Upper lobe of right lung (tissue), 1 donor: ENCODE measurements around the gene HTR3C. TPM values are rescaled to one million over a fixed set of nuclear protein-coding genes. Genes with fewer than 3 reads are reported as not detected.
"Not testable (repeated sequence)": the region's sequence is repeated elsewhere in the genome, so short reads cannot be mapped to it uniquely, and the experiment has no call there.

Experiments
- ATAC-seq: fragments of 200-7000 bp; cut with Tn5 transposase; one replicate; pipeline ENCODE4 v1.9.1; 2020; ENCODE audit warnings: mild to moderate bottlenecking, moderate library complexity
- DNase-seq: peaks from one replicate; pipeline ENCODE4 v3.0.0-alpha.2; 2020
- H3K27ac ChIP-seq: fragments of 200-600 bp; one replicate; pipeline ENCODE4 v1.8.0; 2022
- H3K27me3 ChIP-seq: fragments of 200-600 bp; one replicate; pipeline ENCODE4 v1.8.0; 2022; ENCODE audit warnings: mild to moderate bottlenecking
- H3K36me3 ChIP-seq: fragments of 200-600 bp; one replicate; pipeline ENCODE4 v1.8.0; 2022
- H3K4me1 ChIP-seq: fragments of 200-600 bp; one replicate; pipeline ENCODE4 v1.8.0; 2022
- H3K4me3 ChIP-seq: fragments of 200-600 bp; one replicate; pipeline ENCODE4 v1.8.0; 2022; ENCODE audit warnings: mild to moderate bottlenecking
- H3K9me3 ChIP-seq: fragments of 200-600 bp; one replicate; pipeline ENCODE4 v1.8.0; 2022
- intact Hi-C: fragments of 100-400 bp; cut with DNase I; formaldehyde crosslinking; loops from one replicate; pipeline ENCODE4 v1.11.0; 2022
- total RNA-seq: library from RNA; stranded (reverse); fragmentation: NEBNext Ultra II Directional; extraction: Animal tissue kit (Norgen Biotek cat#: 25700); gene quantifications from one replicate; pipeline ENCODE4 v1.2.1, GENCODE V29; 2021
- TF ChIP-seq, protein P1 (sequence below): fragments of 200-600 bp; IDR thresholded peaks from one replicate; pipeline ENCODE4 v1.8.0; 2022; ENCODE audit warnings: antibody characterized with exemption
- donor health status: DM: no; HTN: yes; CAD: no; lungs with severe emphysema.

Gene HTR3C
- total RNA-seq, 1 donor from 2014 or later = not detected

DNA sequence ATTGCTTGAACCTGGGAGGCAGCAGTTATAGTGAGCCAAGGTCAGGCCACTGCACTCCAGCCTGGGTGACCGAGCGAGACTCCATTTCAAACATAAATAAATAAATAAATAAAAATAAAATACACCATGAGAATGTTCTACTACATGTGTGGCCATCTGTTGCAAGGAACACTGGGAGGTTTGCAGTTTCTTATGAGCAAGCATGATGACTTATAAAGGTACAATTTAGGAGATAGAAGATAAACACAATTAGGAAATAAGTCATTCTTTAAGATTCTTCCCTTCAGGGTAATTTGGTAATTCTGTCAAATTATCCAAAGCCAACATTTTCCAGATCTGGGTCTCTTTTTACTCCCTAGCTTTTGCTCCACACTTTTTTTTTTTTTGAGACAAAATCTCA, 13.4 kb downstream of the HTR3C start:
- Histone ChIP-seq H3K4me3 (no peak overlapping the region), H3K9me3 (no peaks in the 10 kb centered on the region), H3K36me3 (no peaks in the 10 kb centered on the region), H3K27me3 (no peaks in the 10 kb centered on the region), H3K27ac (no peak overlapping the region), H3K4me1 (no peaks in the 10 kb centered on the region)
- TF ChIP-seq, protein P1, sequence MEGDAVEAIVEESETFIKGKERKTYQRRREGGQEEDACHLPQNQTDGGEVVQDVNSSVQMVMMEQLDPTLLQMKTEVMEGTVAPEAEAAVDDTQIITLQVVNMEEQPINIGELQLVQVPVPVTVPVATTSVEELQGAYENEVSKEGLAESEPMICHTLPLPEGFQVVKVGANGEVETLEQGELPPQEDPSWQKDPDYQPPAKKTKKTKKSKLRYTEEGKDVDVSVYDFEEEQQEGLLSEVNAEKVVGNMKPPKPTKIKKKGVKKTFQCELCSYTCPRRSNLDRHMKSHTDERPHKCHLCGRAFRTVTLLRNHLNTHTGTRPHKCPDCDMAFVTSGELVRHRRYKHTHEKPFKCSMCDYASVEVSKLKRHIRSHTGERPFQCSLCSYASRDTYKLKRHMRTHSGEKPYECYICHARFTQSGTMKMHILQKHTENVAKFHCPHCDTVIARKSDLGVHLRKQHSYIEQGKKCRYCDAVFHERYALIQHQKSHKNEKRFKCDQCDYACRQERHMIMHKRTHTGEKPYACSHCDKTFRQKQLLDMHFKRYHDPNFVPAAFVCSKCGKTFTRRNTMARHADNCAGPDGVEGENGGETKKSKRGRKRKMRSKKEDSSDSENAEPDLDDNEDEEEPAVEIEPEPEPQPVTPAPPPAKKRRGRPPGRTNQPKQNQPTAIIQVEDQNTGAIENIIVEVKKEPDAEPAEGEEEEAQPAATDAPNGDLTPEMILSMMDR = no peak
- ATAC-seq = no peak
- DNase-seq = no peak
- intact Hi-C loops = no loop called here

DNA sequence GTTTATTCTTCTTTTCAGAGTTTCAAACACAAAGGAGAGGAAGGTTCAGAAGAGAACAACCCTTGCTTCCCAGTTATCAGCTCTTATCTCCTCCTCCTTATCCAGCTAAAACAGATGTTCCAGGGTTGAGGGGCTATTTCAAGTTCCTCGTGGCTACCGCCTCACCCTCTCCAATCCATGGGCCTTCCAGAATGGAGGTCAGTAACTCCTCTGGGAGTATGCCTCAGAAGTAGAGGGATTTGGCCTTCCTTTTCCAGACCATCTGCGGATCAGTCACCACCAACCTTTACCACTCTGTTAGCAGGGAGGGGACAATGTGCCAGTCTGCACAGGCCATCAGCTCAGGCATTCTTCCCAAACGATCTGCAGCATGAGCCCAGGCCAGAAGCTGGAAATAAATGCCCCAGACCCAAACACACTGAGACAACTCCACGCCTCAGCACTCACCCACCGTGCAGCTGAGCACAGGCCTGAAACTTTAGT, 14.8 kb downstream of the HTR3C start:
- no peaks in the 10 kb centered on the region for H3K4me1 ChIP-seq
- H3K9me3 ChIP-seq = no peaks in the 10 kb centered on the region
- no peak overlapping the region for H3K4me3 ChIP-seq
- TF ChIP-seq, protein P1 = no peak
- ATAC-seq (no peak), DNase-seq (no peak)
- H3K27ac ChIP-seq = no peak overlapping the region
- intact Hi-C loops = no loop called here
- H3K27me3 ChIP-seq = no peaks in the 10 kb centered on the region
- no peaks in the 10 kb centered on the region for H3K36me3 ChIP-seq

DNA sequence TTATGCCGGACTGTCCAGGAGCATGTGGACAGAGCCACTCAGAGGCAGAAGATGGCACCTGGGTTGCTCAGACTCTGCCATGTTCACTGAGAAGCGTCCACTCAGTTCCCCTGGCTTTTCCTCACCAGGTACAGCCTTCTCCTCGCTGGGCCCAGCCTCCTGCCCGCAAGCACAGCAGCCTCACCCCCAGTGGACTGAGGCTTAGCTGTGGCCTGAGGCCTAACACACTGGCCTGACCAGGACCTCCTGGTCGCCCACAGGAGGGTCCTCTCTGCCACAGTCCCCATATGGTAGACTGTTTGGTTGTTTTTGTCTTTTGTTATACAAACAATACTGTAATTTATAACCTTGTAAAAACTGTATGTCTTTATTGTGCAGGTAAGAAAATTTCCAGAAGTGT, 15.5 kb downstream of the HTR3C start:
- Histone ChIP-seq H3K27me3 (no peaks in the 10 kb centered on the region), H3K4me3 (no peak overlapping the region), H3K4me1 (no peaks in the 10 kb centered on the region), H3K36me3 (no peaks in the 10 kb centered on the region), H3K27ac (no peak overlapping the region), H3K9me3 (no peaks in the 10 kb centered on the region)
- intact Hi-C loops = no loop called here
- TF ChIP-seq, protein P1 = no peak
- DNase-seq = no peak
- no peak for ATAC-seq

DNA sequence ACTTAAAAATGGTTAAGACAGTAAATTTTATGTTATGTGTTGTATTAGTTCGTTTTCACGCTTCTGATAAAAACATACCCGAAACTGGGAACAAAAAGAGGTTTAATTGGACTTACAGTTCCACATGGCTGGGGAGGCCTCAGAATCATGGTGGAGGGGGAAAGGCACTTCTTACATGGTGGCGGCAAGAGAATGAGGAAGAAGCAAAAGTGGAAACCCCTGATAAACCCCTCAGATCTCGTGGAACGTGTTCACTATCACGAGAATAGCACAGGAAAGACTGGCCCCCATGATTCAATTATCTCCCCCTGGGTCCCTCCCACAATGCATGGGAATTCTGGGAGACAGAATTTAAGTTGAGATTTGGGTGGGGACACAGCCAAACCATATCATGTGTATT, 18.3 kb downstream of the HTR3C start:
- intact Hi-C loops, DNase-seq, H3K36me3 ChIP-seq, H3K4me1 ChIP-seq, H3K27me3 ChIP-seq, H3K27ac ChIP-seq, ATAC-seq, H3K9me3 ChIP-seq, H3K4me3 ChIP-seq: not testable (repeated sequence)

DNA sequence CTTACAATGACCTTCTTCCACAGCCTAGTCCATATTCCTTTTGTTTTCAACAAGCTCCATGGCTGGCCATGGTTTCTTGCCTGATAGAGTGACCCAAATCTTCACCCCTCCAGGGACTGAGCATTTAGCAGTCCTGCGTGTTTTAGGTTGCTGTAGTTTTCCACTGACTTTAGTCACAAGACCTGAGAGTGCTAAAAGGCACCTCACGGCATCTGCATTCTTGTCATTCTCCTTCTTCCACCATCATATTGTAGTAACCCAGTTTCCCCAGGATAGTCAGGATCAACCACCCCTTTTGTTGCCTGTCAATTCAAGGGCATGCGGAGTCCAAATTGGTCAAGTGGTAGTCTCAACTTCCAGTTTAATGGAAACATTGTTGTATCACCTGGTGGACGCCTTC, 20.8 kb downstream of the HTR3C start:
- TF ChIP-seq, protein P1 = no peak
- H3K4me3 ChIP-seq = no peak overlapping the region
- intact Hi-C loops = no loop called here
- H3K9me3 ChIP-seq = no peaks in the 10 kb centered on the region
- no peak for DNase-seq
- H3K27me3 ChIP-seq = no peaks in the 10 kb centered on the region
- no peaks in the 10 kb centered on the region for H3K4me1 ChIP-seq
- no peak overlapping the region for H3K27ac ChIP-seq
- no peaks in the 10 kb centered on the region for H3K36me3 ChIP-seq
- ATAC-seq = no peak

DNA sequence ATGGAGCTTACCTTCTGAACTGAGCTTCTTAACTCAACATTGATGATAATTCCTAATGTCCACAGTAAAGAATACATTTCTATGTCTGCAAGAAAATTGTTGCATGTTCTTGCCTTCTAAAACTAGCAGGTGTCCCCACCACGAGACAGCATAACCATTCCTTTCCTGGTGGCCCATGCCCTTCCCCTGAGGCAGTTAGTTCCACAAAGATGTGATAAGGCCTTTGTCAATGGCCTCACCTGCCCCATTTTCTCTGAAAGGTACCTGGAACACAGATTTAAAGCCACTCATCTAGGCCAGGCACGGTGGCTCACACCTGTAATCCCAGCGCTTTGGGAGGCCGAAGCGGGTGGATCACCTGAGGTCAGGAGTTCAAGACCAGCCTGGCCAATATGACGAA, 23.1 kb downstream of the HTR3C start:
- H3K4me1 ChIP-seq = no peaks in the 10 kb centered on the region
- no peak overlapping the region for H3K4me3 ChIP-seq
- intact Hi-C loops = no loop called here
- H3K27me3 ChIP-seq = no peaks in the 10 kb centered on the region
- H3K36me3 ChIP-seq = no peaks in the 10 kb centered on the region
- no peak for ATAC-seq
- no peaks in the 10 kb centered on the region for H3K9me3 ChIP-seq
- TF ChIP-seq, protein P1 = no peak
- DNase-seq = no peak
- no peak overlapping the region for H3K27ac ChIP-seq
